ENCODE results near the gene ZNF428.
A peak's percentile ranks its signal among the peaks of the same experiment; 100 is the strongest.
"Not testable (repeated sequence)": the region's sequence is repeated elsewhere in the genome, so short reads cannot be mapped to it uniquely, and the experiment has no call there.

The ZNF428 gene

GRCh38 chr19:43619262-43620060 is at the start of gene ZNF428:
Gene ZNF428 (minus strand): TSS chr19:43619629. CDS start chr19:43614304, 5,325 bp downstream.
- DNase-seq (ENCODE audit: low spot score): peak; percentile 90

- peak; percentile 98 for DNase-seq (ENCODE audit: low spot score)
Measured at GRCh38 chr19:43668406-43669109, 49.1 kb upstream of the ZNF428 start.

- DNase-seq (ENCODE audit: low spot score): no peak
Measured at GRCh38 chr19:43667876-43668405, 48.5 kb upstream of the ZNF428 start.

- no peak for DNase-seq (ENCODE audit: low spot score)
Measured at GRCh38 chr19:43667126-43667875, 47.9 kb upstream of the ZNF428 start.

- no peak for DNase-seq (ENCODE audit: low spot score)
Measured at GRCh38 chr19:43664018-43664417, 44.6 kb upstream of the ZNF428 start.

GRCh38 chr19:43662487-43662886 is 43.1 kb upstream of the ZNF428 start:
- DNase-seq (ENCODE audit: low spot score): no peak

GRCh38 chr19:43660971-43661360 is 41.5 kb upstream of the ZNF428 start:
- DNase-seq (ENCODE audit: low spot score): no peak

- no peak for DNase-seq (ENCODE audit: low spot score)
Measured at GRCh38 chr19:43660301-43660970, 41.0 kb upstream of the ZNF428 start.

GRCh38 chr19:43658494-43658893 is 39.1 kb upstream of the ZNF428 start:
- no peak for DNase-seq (ENCODE audit: low spot score)

GRCh38 chr19:43658001-43658400 is 38.6 kb upstream of the ZNF428 start:
- no peak for DNase-seq (ENCODE audit: low spot score)

GRCh38 chr19:43656436-43656835 is 37.0 kb upstream of the ZNF428 start:
- DNase-seq (ENCODE audit: low spot score): no peak

- no peak for DNase-seq (ENCODE audit: low spot score)
Measured at GRCh38 chr19:43652546-43652874, 33.1 kb upstream of the ZNF428 start.

GRCh38 chr19:43651758-43652545 is 32.5 kb upstream of the ZNF428 start:
- peak; percentile 84 for DNase-seq (ENCODE audit: low spot score)

- DNase-seq (ENCODE audit: low spot score): not testable (repeated sequence)
Measured at GRCh38 chr19:43650276-43650675, 30.8 kb upstream of the ZNF428 start.

GRCh38 chr19:43649514-43649913 is 30.1 kb upstream of the ZNF428 start:
- DNase-seq (ENCODE audit: low spot score): no peak

GRCh38 chr19:43648633-43649032 is 29.2 kb upstream of the ZNF428 start:
- DNase-seq (ENCODE audit: low spot score): no peak

- no peak for DNase-seq (ENCODE audit: low spot score)
Measured at GRCh38 chr19:43644181-43644580, 24.8 kb upstream of the ZNF428 start.

GRCh38 chr19:43643326-43643725 is 23.9 kb upstream of the ZNF428 start:
- no peak for DNase-seq (ENCODE audit: low spot score)

- no peak for DNase-seq (ENCODE audit: low spot score)
Measured at GRCh38 chr19:43642531-43642930, 23.1 kb upstream of the ZNF428 start.

GRCh38 chr19:43641333-43641732 is 21.9 kb upstream of the ZNF428 start:
- no peak for DNase-seq (ENCODE audit: low spot score)

- DNase-seq (ENCODE audit: low spot score): no peak
Measured at GRCh38 chr19:43640424-43640757, 21.0 kb upstream of the ZNF428 start.
